H9 (cell line): Measurements from ENCODE around the gene CCL25. TPM values are rescaled to one million over a fixed set of nuclear protein-coding genes. Genes with fewer than 3 reads are reported as not detected.

ENCODE experiments used
- DNase-seq: peaks from one replicate; pipeline ENCODE4 v3.0.0-alpha.2; 2017
- H2AFZ ChIP-seq: one replicate; pipeline ENCODE4 v1.6.1; 2013; ENCODE audit warnings: mild to moderate bottlenecking, low read length, control low read depth, moderate library complexity
- H2AK5ac ChIP-seq: 2 replicates; pipeline ENCODE4 v1.6.1; 2013; ENCODE audit warnings: low read length, control low read depth, mixed read lengths; ENCODE audit not compliant: insufficient read length
- H2BK120ac ChIP-seq: one replicate; pipeline ENCODE4 v1.6.1; 2013; ENCODE audit warnings: low read depth, mild to moderate bottlenecking, low read length, control low read depth, inconsistent platforms; ENCODE audit not compliant: poor library complexity, severe bottlenecking
- H2BK12ac ChIP-seq: 2 replicates; pipeline ENCODE4 v1.6.1; 2013; ENCODE audit warnings: low read length, control low read depth, mixed read lengths, low read depth; ENCODE audit not compliant: insufficient read length
- H2BK15ac ChIP-seq: 2 replicates; pipeline ENCODE4 v1.6.1; 2013; ENCODE audit warnings: low read depth, low read length, control low read depth
- H2BK20ac ChIP-seq: one replicate; pipeline ENCODE4 v1.6.1; 2013; ENCODE audit warnings: low read depth, mild to moderate bottlenecking, low read length, control low read depth, inconsistent platforms; ENCODE audit not compliant: poor library complexity, severe bottlenecking
- H2BK5ac ChIP-seq: 2 replicates; pipeline ENCODE4 v1.6.1; 2013; ENCODE audit warnings: low read length, control low read depth, mixed read lengths; ENCODE audit not compliant: insufficient read length
- H3K14ac ChIP-seq: 2 replicates; pipeline ENCODE4 v1.6.1; 2013; ENCODE audit warnings: low read length, control low read depth; ENCODE audit not compliant: insufficient read depth
- H3K18ac ChIP-seq: 2 replicates; pipeline ENCODE4 v1.6.1; 2013; ENCODE audit warnings: low read depth, mild to moderate bottlenecking, mixed read lengths, low read length, control low read depth; ENCODE audit not compliant: insufficient read length
- H3K23ac ChIP-seq: 2 replicates; pipeline ENCODE4 v1.6.1; 2013; ENCODE audit warnings: low read length, control low read depth, mixed read lengths, low read depth; ENCODE audit not compliant: insufficient read length
- H3K23me2 ChIP-seq: 2 replicates; pipeline ENCODE4 v1.6.1; 2013; ENCODE audit warnings: low read depth, mild to moderate bottlenecking, mixed read lengths, low read length, control low read depth; ENCODE audit not compliant: insufficient read length, poor library complexity, severe bottlenecking
- H3K27ac ChIP-seq: 2 replicates; pipeline ENCODE4 v1.5.1; 2013; ENCODE audit warnings: low read length, control low read depth, mixed read lengths, low read depth; ENCODE audit not compliant: insufficient read length
- H3K27me3 ChIP-seq: 2 replicates; pipeline ENCODE4 v1.6.1; 2013; ENCODE audit warnings: low read length, control low read depth, inconsistent platforms; ENCODE audit not compliant: insufficient read depth
- H3K4ac ChIP-seq: 2 replicates; pipeline ENCODE4 v1.6.1; 2013; ENCODE audit warnings: low read depth, mild to moderate bottlenecking, control low read depth, inconsistent platforms, low read length, moderate library complexity
- H3K4me1 ChIP-seq: 2 replicates; pipeline ENCODE4 v1.6.1; 2013; ENCODE audit warnings: low read length, control low read depth, inconsistent platforms; ENCODE audit not compliant: insufficient read depth
- H3K4me2 ChIP-seq: 2 replicates; pipeline ENCODE4 v1.6.1; 2013; ENCODE audit warnings: low read length, control low read depth, mixed read lengths; ENCODE audit not compliant: insufficient read length, insufficient read depth
- H3K56ac ChIP-seq: 2 replicates; pipeline ENCODE4 v1.6.1; 2013; ENCODE audit warnings: low read depth, mild to moderate bottlenecking, mixed read lengths, low read length, control low read depth; ENCODE audit not compliant: insufficient read length
- H3K79me1 ChIP-seq: 2 replicates; pipeline ENCODE4 v1.6.1; 2013; ENCODE audit warnings: low read depth, mild to moderate bottlenecking, moderate library complexity, low read length, control low read depth, inconsistent platforms; ENCODE audit not compliant: insufficient read depth, poor library complexity, severe bottlenecking
- H3K79me2 ChIP-seq: 2 replicates; pipeline ENCODE4 v1.6.1; 2013; ENCODE audit warnings: low read length, control low read depth, inconsistent platforms; ENCODE audit not compliant: insufficient read depth
- H3K9ac ChIP-seq: 2 replicates; pipeline ENCODE4 v1.6.1; 2013; ENCODE audit warnings: low read length, control low read depth, mixed read lengths; ENCODE audit not compliant: insufficient read length; ENCODE audit errors: extremely low read depth
- H3K9me3 ChIP-seq: one replicate; pipeline ENCODE4 v1.6.1; 2013; ENCODE audit warnings: low read depth, low read length, inconsistent platforms; ENCODE audit not compliant: control insufficient read depth
- H3T11ph ChIP-seq: one replicate; pipeline ENCODE4 v1.6.1; 2013; ENCODE audit warnings: mild to moderate bottlenecking, low read length, control low read depth, inconsistent platforms
- H4K20me1 ChIP-seq: one replicate; pipeline ENCODE4 v1.6.1; 2013; ENCODE audit not compliant: control insufficient read depth, insufficient read length, insufficient read depth
- H4K5ac ChIP-seq: 2 replicates; pipeline ENCODE4 v1.6.1; 2013; ENCODE audit warnings: low read depth, mild to moderate bottlenecking, mixed read lengths, low read length, control low read depth; ENCODE audit not compliant: insufficient read length
- H4K8ac ChIP-seq: replicated peaks from 2 replicates; pipeline ENCODE4 v1.6.1; 2013; ENCODE audit warnings: low read length, control low read depth, mixed read lengths, low read depth; ENCODE audit not compliant: insufficient read length
- H4K91ac ChIP-seq: 2 replicates; pipeline ENCODE4 v1.6.1; 2013; ENCODE audit warnings: low read depth, mild to moderate bottlenecking, moderate library complexity, mixed read lengths, low read length, control low read depth; ENCODE audit not compliant: insufficient read length
- H3K27ac Mint-ChIP-seq, 3 experiments: 2 replicates in 2 of 3; 3 replicates in 1 of 3; pipeline ENCODE4 v1.8.0; 2020 to 2021; ENCODE audit warnings: mixed read lengths in 3 of 3, mild to moderate bottlenecking in 1 of 3, moderate library complexity in 1 of 3
- H3K27me3 Mint-ChIP-seq: 2 replicates; pipeline ENCODE4 v1.8.0; 2021; ENCODE audit warnings: low read depth, mild to moderate bottlenecking, moderate library complexity, mixed read lengths
- H3K36me3 Mint-ChIP-seq, 3 experiments: 2 replicates in 2 of 3; 3 replicates in 1 of 3; pipeline ENCODE4 v1.8.0; 2020 to 2021; ENCODE audit warnings: low read depth in 3 of 3, mixed read lengths in 3 of 3; ENCODE audit not compliant: insufficient read depth in 1 of 3
- H3K4me1 Mint-ChIP-seq, 2 experiments: 2 replicates each; pipeline ENCODE4 v1.8.0; 2020; ENCODE audit warnings: mixed read lengths in 2 of 2
- H3K4me3 Mint-ChIP-seq, 2 experiments: 2 replicates in 1 of 2; 3 replicates in 1 of 2; pipeline ENCODE4 v1.8.0; 2020 to 2021; ENCODE audit warnings: mild to moderate bottlenecking in 2 of 2, mixed read lengths in 2 of 2, moderate library complexity in 1 of 2
- H3K9me3 Mint-ChIP-seq, 2 experiments: 2 replicates in 1 of 2; 3 replicates in 1 of 2; pipeline ENCODE4 v1.8.0; 2020; ENCODE audit warnings: mild to moderate bottlenecking in 2 of 2, mixed read lengths in 2 of 2, moderate library complexity in 1 of 2
- CTCF ChIP-seq: fragments of 200-600 bp; sonication (generic); conservative IDR thresholded peaks from 3 replicates; pipeline ENCODE4 v1.8.0; 2021; ENCODE audit warnings: antibody characterized with exemption, mild to moderate bottlenecking
- WGBS: extraction: QIAGEN DNeasy Blood & Tissue Kit; methylation state at CpG from one replicate; pipeline ENCODE4 v1.1.7; 2013; ENCODE audit warnings: missing lambda C conversion rate, low lambda C conversion rate, mixed read lengths; ENCODE audit not compliant: insufficient read length; ENCODE audit errors: extremely low coverage; 5-methylcytosine and 5-hydroxymethylcytosine counted together
- total RNA-seq: library from RNA; stranded (reverse); gene quantifications from 2 replicates; pipeline ENCODE4 v1.2.1, GENCODE V29; 2021

Gene CCL25
- total RNA-seq, 1 experiment from 2014 or later, result not detected

- peaks cover 9 to 19% of the 10 kb centered on the region in 2 experiments for H3K4me1 Mint-ChIP-seq
- no peak overlapping the region for H2BK12ac ChIP-seq
- H3K27ac Mint-ChIP-seq, result no peak overlapping the region
- no peak for DNase-seq
- no peaks in the 10 kb centered on the region for H3K23me2 ChIP-seq
- H3K23ac ChIP-seq, result no peak overlapping the region
- no peaks in the 10 kb centered on the region for H3K4me1 ChIP-seq
- no peak for TF ChIP-seq CTCF
- H3K27me3 Mint-ChIP-seq, result peaks cover 27% of the 10 kb centered on the region
- H3K9me3 ChIP-seq, result no peaks in the 10 kb centered on the region
- H3T11ph ChIP-seq, result no peak overlapping the region
- H4K20me1 ChIP-seq, result no peaks in the 10 kb centered on the region
- no peak overlapping the region for H4K8ac ChIP-seq
- no peak overlapping the region for H2AK5ac ChIP-seq
- no CpG with 5 or more reads among the region's 3 CpGs for WGBS
- no peak overlapping the region for H2BK15ac ChIP-seq
- H3K4me2 ChIP-seq, result no peak overlapping the region
- no peaks in the 10 kb centered on the region for H3K79me1 ChIP-seq
- H3K36me3 Mint-ChIP-seq, result no peaks in the 10 kb centered on the region; a peak in 1 of 7 replicates
- no peak overlapping the region for H4K5ac ChIP-seq
- no peak overlapping the region for H3K27ac ChIP-seq
- H2BK5ac ChIP-seq, result no peak overlapping the region
- no peak overlapping the region for H3K4ac ChIP-seq
- H2BK120ac ChIP-seq, result no peak overlapping the region
- H3K79me2 ChIP-seq, result no peaks in the 10 kb centered on the region
- no peak overlapping the region for H3K18ac ChIP-seq
- no peaks in the 10 kb centered on the region for H3K27me3 ChIP-seq
- H2BK20ac ChIP-seq, result no peak overlapping the region
- H3K14ac ChIP-seq, result no peak overlapping the region
- H3K9me3 Mint-ChIP-seq, result no peaks in the 10 kb centered on the region
- H4K91ac ChIP-seq, result no peak overlapping the region
- H2AFZ ChIP-seq, result no peak overlapping the region
- no peak overlapping the region for H3K9ac ChIP-seq
- no peak overlapping the region for H3K56ac ChIP-seq
- H3K4me3 Mint-ChIP-seq, result no peak overlapping the region
Observed at GRCh38 chr19:8039231-8039630, 13.3 kb upstream of the CCL25 start.
